Measurements from ENCODE around the gene UCK1. TPM values are rescaled to one million over a fixed set of nuclear protein-coding genes. Genes with fewer than 3 reads are reported as not detected.

UCK1 gene
- total and polyA plus RNA-seq, 2 of the 8 experiments (the other 6 are each of a cell fraction or from before 2014, with no cell fraction given) = 35.1 to 42.0 TPM

GRCh38 chr9:131485728-131486422 is 45.2 kb downstream of the UCK1 start (continued):
- TF ChIP-seq USF2 (IDR thresholded peaks at IDR 0.05; ENCODE audit: low read length) (no peak), CBX8 (IDR thresholded peaks at IDR 0.05; ENCODE audit: borderline replicate concordance, low read depth, low read length) (no peak), SP1 (IDR thresholded peaks at IDR 0.05; ENCODE audit: low read depth, low read length) (no peak), ATF3 (IDR thresholded peaks at IDR 0.05; ENCODE audit: insufficient read depth, low read depth, low read length) (no peak), CTBP2 (IDR thresholded peaks at IDR 0.05; ENCODE audit: borderline replicate concordance, insufficient read depth, insufficient read length, low read length) (no peak), TEAD4 (IDR thresholded peaks at IDR 0.05; ENCODE audit: low read depth, low read length) (no peak), CHD2 (IDR thresholded peaks at IDR 0.05; ENCODE audit: low read length) (no peak)

All from H1 (cell line).